Left ventricle myocardium inferior (tissue), 1 donor: Measurements from ENCODE around the gene ZNF326. TPM values are rescaled to one million over a fixed set of nuclear protein-coding genes. Genes with fewer than 3 reads are reported as not detected.
"Not testable (repeated sequence)": the region's sequence is repeated elsewhere in the genome, so short reads cannot be mapped to it uniquely, and the experiment has no call there.

Source experiments
- DNase-seq: peaks from one replicate; pipeline ENCODE4 v3.0.0-alpha.2; 2020
- H3K27ac ChIP-seq: fragments of 200-600 bp; replicated peaks from 2 replicates; pipeline ENCODE4 v1.8.0; 2021
- H3K27me3 ChIP-seq: fragments of 200-600 bp; 2 replicates; pipeline ENCODE4 v1.8.0; 2021; ENCODE audit warnings: low read depth
- H3K36me3 ChIP-seq: fragments of 200-600 bp; 2 replicates; pipeline ENCODE4 v1.8.0; 2021
- H3K4me1 ChIP-seq: fragments of 200-600 bp; 2 replicates; pipeline ENCODE4 v1.8.0; 2021
- H3K4me3 ChIP-seq: fragments of 200-600 bp; 2 replicates; pipeline ENCODE4 v1.8.0; 2021; ENCODE audit warnings: mild to moderate bottlenecking, moderate library complexity
- H3K9me3 ChIP-seq: fragments of 200-600 bp; replicated peaks from 2 replicates; pipeline ENCODE4 v1.8.0; 2021
- CTCF ChIP-seq: fragments of 200-600 bp; IDR thresholded peaks from 2 replicates; pipeline ENCODE4 v1.8.0; 2021; ENCODE audit warnings: antibody characterized with exemption, mild to moderate bottlenecking, borderline replicate concordance
- intact Hi-C: fragments of 100-400 bp; cut with micrococcal nuclease; formaldehyde crosslinking; loops from one replicate; pipeline ENCODE4 v1.11.0; 2022
- total RNA-seq: library from RNA; stranded (reverse); fragmentation: NEBNext Ultra II Directional; extraction: Animal tissue kit (Norgen Biotek cat#: 25700); gene quantifications from one replicate; pipeline ENCODE4 v1.2.1, GENCODE V29; 2021
- donor health status: DM: no; HTN: yes; CAD: no; lungs with severe emphysema.

The ZNF326 gene
- total RNA-seq, 1 donor from 2014 or later: 18.1 TPM

- DNase-seq: no peak
- Histone ChIP-seq H3K4me1 (peaks cover 7% of the 10 kb centered on the region), H3K27me3 (no peaks in the 10 kb centered on the region), H3K9me3 (no peaks in the 10 kb centered on the region), H3K36me3 (no peaks in the 10 kb centered on the region), H3K27ac (peak overlapping the region; percentile 19), H3K4me3 (no peak overlapping the region)
- intact Hi-C loops: no loop called here
- TF ChIP-seq CTCF: no peak
Measured at GRCh38 chr1:89975540-89976125, 19.3 kb upstream of the ZNF326 start.

GRCh38 chr1:89978755-89979154 is 16.2 kb upstream of the ZNF326 start:
- Histone ChIP-seq H3K27ac (no peak overlapping the region), H3K4me1 (peaks cover 16% of the 10 kb centered on the region), H3K9me3 (no peaks in the 10 kb centered on the region), H3K4me3 (no peak overlapping the region), H3K36me3 (no peaks in the 10 kb centered on the region), H3K27me3 (no peaks in the 10 kb centered on the region)
- intact Hi-C loops: no loop called here
- TF ChIP-seq CTCF: no peak
- no peak for DNase-seq

- intact Hi-C loops: loop anchor here (10.0 kb wide), 1 partner anchor 136 kb away; no protein-coding TSS in a partner anchor
- H3K9me3 ChIP-seq: no peaks in the 10 kb centered on the region
- peak overlapping the region; percentile 39 for H3K27ac ChIP-seq
- H3K36me3 ChIP-seq: no peaks in the 10 kb centered on the region
- TF ChIP-seq CTCF: no peak
- H3K4me3 ChIP-seq: no peak overlapping the region
- no peak for DNase-seq
- peaks cover 11% of the 10 kb centered on the region for H3K4me1 ChIP-seq
- H3K27me3 ChIP-seq: no peaks in the 10 kb centered on the region
Measured at GRCh38 chr1:89980605-89981004, 14.3 kb upstream of the ZNF326 start.

- not testable (repeated sequence) for H3K27me3 ChIP-seq, H3K4me3 ChIP-seq, H3K9me3 ChIP-seq, DNase-seq, H3K36me3 ChIP-seq
- Histone ChIP-seq H3K27ac (peak overlapping the region; percentile 44), H3K4me1 (peaks cover 12% of the 10 kb centered on the region)
- intact Hi-C loops: loop anchor here (10.0 kb wide), 1 partner anchor 138 kb away; no protein-coding TSS in a partner anchor
Measured at GRCh38 chr1:89982846-89983245, 12.1 kb upstream of the ZNF326 start.

- DNase-seq, H3K27me3 ChIP-seq: not testable (repeated sequence)
Measured at GRCh38 chr1:89984564-89985116, 10.3 kb upstream of the ZNF326 start.

GRCh38 chr1:89986020-89986419 is 8.9 kb upstream of the ZNF326 start:
- peaks cover 12% of the 10 kb centered on the region for H3K4me1 ChIP-seq
- no peak for TF ChIP-seq CTCF
- no peaks in the 10 kb centered on the region for H3K36me3 ChIP-seq
- no peak overlapping the region for H3K4me3 ChIP-seq
- DNase-seq: no peak
- intact Hi-C loops: loop anchor here (2.0 to 10.0 kb wide), 2 partner anchors 141 to 181 kb away; no protein-coding TSS in a partner anchor
- no peak overlapping the region for H3K27ac ChIP-seq
- no peaks in the 10 kb centered on the region for H3K9me3 ChIP-seq
- H3K27me3 ChIP-seq: no peaks in the 10 kb centered on the region

More at GRCh38 chr1:89984564-89985116, 10.3 kb upstream of the ZNF326 start:
- H3K27ac ChIP-seq, H3K4me3 ChIP-seq, H3K9me3 ChIP-seq, H3K36me3 ChIP-seq: not testable (repeated sequence)
- intact Hi-C loops: loop anchor here (10.0 kb wide), 1 partner anchor 140 kb away; no protein-coding TSS in a partner anchor
- H3K4me1 ChIP-seq: peaks cover 12% of the 10 kb centered on the region
